ENCODE results near the gene CRYBG3. TPM values are rescaled to one million over a fixed set of nuclear protein-coding genes. Genes with fewer than 3 reads are reported as not detected.

Gene CRYBG3
- polyA plus RNA-seq, 1 experiment, result 4.1 TPM

DNA sequence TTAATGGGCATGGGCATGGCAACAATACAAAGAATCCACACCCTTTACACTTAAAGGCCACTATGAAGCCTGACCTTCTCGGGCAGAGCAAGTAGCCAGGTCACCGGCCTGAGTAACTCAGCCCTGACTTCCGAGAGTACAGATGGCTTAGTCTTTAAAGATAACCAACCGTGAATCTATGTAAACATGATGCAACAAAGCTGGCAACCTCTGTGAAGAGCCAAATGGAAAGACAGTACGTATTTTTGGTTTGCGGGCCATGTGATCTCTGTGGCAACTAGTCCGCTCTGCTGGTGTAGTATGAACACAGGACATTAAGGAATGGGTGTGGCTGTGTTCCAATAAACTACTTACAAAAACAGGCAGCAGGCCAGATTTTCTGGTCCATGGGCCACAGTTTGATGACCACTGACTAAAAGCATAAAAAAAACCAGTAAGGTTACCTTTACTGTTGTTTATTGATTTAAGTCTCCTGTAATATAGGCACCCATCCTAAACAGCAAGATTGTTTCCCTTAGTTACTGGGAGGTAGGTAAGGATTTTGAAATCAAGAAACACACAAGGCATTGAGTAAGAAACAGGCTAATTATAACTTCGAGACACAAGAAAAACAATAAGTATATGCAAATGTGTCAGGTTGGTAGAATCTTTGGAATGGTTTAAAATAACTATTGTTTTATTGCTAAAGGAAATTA lies 136.0 kb downstream of the CRYBG3 start:
- CTCF ChIA-PET, result no interaction called here
- DNase-seq (ENCODE audit: low read depth), result no peak

DNA sequence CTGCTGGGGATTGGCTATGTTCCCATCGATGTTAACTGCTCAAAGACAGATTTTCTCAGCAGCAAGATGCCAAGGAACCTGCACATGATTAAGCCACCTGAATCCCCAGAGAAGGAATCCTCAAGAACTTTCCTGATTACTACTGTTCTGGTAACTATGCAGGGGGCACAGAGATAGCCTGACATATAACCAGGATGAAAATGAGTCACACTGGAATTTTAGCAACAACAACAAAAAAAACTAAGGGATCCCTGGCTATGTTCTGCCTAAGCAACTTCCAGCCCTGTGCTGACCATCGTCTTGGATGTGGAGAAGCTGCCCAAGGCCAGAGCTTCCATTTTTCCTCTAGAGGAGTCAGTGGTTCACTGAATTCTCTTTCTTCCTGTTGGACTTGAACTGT lies 136.6 kb downstream of the CRYBG3 start:
- TF ChIP-seq, protein P1, sequence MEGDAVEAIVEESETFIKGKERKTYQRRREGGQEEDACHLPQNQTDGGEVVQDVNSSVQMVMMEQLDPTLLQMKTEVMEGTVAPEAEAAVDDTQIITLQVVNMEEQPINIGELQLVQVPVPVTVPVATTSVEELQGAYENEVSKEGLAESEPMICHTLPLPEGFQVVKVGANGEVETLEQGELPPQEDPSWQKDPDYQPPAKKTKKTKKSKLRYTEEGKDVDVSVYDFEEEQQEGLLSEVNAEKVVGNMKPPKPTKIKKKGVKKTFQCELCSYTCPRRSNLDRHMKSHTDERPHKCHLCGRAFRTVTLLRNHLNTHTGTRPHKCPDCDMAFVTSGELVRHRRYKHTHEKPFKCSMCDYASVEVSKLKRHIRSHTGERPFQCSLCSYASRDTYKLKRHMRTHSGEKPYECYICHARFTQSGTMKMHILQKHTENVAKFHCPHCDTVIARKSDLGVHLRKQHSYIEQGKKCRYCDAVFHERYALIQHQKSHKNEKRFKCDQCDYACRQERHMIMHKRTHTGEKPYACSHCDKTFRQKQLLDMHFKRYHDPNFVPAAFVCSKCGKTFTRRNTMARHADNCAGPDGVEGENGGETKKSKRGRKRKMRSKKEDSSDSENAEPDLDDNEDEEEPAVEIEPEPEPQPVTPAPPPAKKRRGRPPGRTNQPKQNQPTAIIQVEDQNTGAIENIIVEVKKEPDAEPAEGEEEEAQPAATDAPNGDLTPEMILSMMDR (IDR thresholded peaks at IDR 0.05; ENCODE audit: insufficient read depth, low read depth, low read length), result no peak
- no peak for DNase-seq (ENCODE audit: low read depth)
- ChIA-PET POLR2A (no interaction called here), CTCF (no interaction called here)
- Histone ChIP-seq H3K27me3 (ENCODE audit: control insufficient read depth, insufficient read depth, low read length) (no peaks in the 10 kb centered on the region), H3K4me3 (ENCODE audit: low read depth, low read length) (no peak overlapping the region), H3K36me3 (ENCODE audit: control insufficient read depth, insufficient read depth, low read length) (peaks cover 5% of the 10 kb centered on the region; the same call in 1 of the 2 replicates)

More for the DNA sequence above, 136.0 kb downstream of the CRYBG3 start:
- no peaks in the 10 kb centered on the region for H3K27me3 ChIP-seq (ENCODE audit: control insufficient read depth, insufficient read depth, low read length)
- TF ChIP-seq, protein P1 (IDR thresholded peaks at IDR 0.05; ENCODE audit: insufficient read depth, low read depth, low read length), result no peak
- peaks cover 5% of the 10 kb centered on the region; the same call in 1 of the 2 replicates for H3K36me3 ChIP-seq (ENCODE audit: control insufficient read depth, insufficient read depth, low read length)
- no peak overlapping the region for H3K4me3 ChIP-seq (ENCODE audit: low read depth, low read length)
- POLR2A ChIA-PET, result no interaction called here

DNA sequence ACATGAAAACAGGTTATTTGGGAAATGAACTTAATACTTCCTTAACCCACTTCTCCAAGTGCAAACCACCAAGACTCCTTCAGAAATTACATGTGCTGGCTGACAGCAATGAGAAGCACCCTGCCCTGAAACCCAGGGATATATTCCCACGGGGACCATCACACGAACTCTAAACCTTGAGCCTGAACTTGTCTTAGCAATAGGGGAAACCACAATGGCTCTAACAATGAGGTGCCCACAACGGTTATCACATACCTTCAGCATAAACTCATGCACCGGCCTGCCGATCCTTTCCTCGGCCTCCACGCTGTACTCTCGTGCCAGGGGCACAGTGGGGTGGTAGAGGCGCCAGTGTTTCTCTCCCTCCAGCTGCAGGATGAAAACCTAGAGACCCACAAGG lies 137.0 kb downstream of the CRYBG3 start:
- TF ChIP-seq, protein P1 (IDR thresholded peaks at IDR 0.05; ENCODE audit: insufficient read depth, low read depth, low read length), result no peak
- ChIA-PET CTCF (interaction anchor here (1.5 kb wide), 1 partner anchor 9 kb away, joined by 5 read pairs; no protein-coding TSS in a partner anchor), POLR2A (no interaction called here)
- no peak for DNase-seq (ENCODE audit: low read depth)
- Histone ChIP-seq H3K36me3 (ENCODE audit: control insufficient read depth, insufficient read depth, low read length) (peaks cover 3% of the 10 kb centered on the region; the same call in 1 of the 2 replicates), H3K27me3 (ENCODE audit: control insufficient read depth, insufficient read depth, low read length) (no peaks in the 10 kb centered on the region), H3K4me3 (ENCODE audit: low read depth, low read length) (no peak overlapping the region)

DNA sequence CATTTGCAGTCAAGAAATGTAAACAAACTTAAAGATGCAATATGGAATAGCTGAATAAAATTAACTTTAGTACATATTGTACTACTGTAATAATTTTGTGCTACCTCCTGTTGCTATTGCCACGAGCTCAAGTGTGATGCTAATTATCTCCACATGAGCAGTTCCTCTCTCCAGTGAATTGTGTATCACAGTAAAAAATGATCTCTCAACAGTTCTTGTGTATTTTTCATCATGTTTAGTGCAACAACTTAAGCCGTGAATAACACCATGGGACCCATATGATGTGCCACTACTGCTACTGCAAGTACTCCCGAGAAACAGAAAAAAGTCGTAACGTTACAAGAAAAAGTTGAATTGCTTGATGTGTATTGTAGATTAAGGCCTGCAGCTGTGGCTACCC lies 138.1 kb downstream of the CRYBG3 start:
- ChIA-PET POLR2A (no interaction called here), CTCF (interaction anchor here (1.5 kb wide), 1 partner anchor 10 kb away, joined by 5 read pairs; no protein-coding TSS in a partner anchor)
- no peak overlapping the region for H3K4me3 ChIP-seq (ENCODE audit: low read depth, low read length)
- peaks cover 3% of the 10 kb centered on the region; the same call in 1 of the 2 replicates for H3K36me3 ChIP-seq (ENCODE audit: control insufficient read depth, insufficient read depth, low read length)
- H3K27me3 ChIP-seq (ENCODE audit: control insufficient read depth, insufficient read depth, low read length), result no peaks in the 10 kb centered on the region
- DNase-seq (ENCODE audit: low read depth), result no peak
- TF ChIP-seq, protein P1 (IDR thresholded peaks at IDR 0.05; ENCODE audit: insufficient read depth, low read depth, low read length), result no peak

DNA sequence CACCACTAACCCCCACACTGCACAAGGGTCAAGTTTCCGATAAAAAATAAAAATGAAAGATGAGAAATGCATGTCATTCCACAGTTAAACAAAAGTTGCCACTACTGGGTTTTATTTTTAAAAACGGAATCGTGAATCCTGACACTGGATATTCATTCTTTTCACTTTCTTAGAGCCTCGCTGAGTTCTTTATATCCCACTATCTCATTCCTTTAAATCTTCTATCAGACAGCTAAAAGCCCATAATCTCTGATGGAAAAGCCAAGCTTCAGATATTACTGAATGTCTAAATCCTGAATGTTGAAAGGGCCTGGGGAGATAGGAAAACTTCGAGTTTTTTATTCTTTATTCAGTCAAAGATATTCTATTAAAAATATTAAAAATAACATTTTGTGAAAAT lies 138.7 kb downstream of the CRYBG3 start:
- ChIA-PET POLR2A (no interaction called here), CTCF (no interaction called here)
- Histone ChIP-seq H3K4me3 (ENCODE audit: low read depth, low read length) (no peak overlapping the region), H3K36me3 (ENCODE audit: control insufficient read depth, insufficient read depth, low read length) (peaks cover 3% of the 10 kb centered on the region; the same call in 1 of the 2 replicates), H3K27me3 (ENCODE audit: control insufficient read depth, insufficient read depth, low read length) (no peaks in the 10 kb centered on the region)
- TF ChIP-seq, protein P1 (IDR thresholded peaks at IDR 0.05; ENCODE audit: insufficient read depth, low read depth, low read length), result no peak
- DNase-seq (ENCODE audit: low read depth), result no peak

All from BJ (cell line).